ENCODE measurements around the gene SAMM50. TPM values are rescaled to one million over a fixed set of nuclear protein-coding genes. Genes with fewer than 3 reads are reported as not detected.

Gene SAMM50
- total RNA-seq, 1 experiment from 2014 or later = 55.3 TPM

GRCh38 chr22:43993072-43993760 lies 38.0 kb downstream of the SAMM50 start:
- H3K4me1 Mint-ChIP-seq (ENCODE audit: low read depth, unreplicated experiment) = no peaks in the 10 kb centered on the region
- H3K27me3 Mint-ChIP-seq (ENCODE audit: unreplicated experiment) = no peaks in the 10 kb centered on the region
- BruUV-seq (replicated peaks) = no TSS peak
- peaks cover 42% of the 10 kb centered on the region for H3K36me3 Mint-ChIP-seq (ENCODE audit: insufficient read depth, unreplicated experiment)
- DNase-seq = peak; percentile 53
- CTCF ChIA-PET = interaction anchor here (0.6 to 1.7 kb wide), 11 partner anchors 11 to 692 kb away, joined by 3 to 56 read pairs (median 5); no protein-coding TSS in a partner anchor
- intact Hi-C loops (cut with micrococcal nuclease; ENCODE audit: unreplicated experiment) = loop anchor here (1.0 kb wide), 1 partner anchor 633 kb away; no protein-coding TSS in a partner anchor
- H3K4me3 Mint-ChIP-seq (ENCODE audit: low read depth, unreplicated experiment) = no peak overlapping the region
- TF ChIP-seq, protein P1, sequence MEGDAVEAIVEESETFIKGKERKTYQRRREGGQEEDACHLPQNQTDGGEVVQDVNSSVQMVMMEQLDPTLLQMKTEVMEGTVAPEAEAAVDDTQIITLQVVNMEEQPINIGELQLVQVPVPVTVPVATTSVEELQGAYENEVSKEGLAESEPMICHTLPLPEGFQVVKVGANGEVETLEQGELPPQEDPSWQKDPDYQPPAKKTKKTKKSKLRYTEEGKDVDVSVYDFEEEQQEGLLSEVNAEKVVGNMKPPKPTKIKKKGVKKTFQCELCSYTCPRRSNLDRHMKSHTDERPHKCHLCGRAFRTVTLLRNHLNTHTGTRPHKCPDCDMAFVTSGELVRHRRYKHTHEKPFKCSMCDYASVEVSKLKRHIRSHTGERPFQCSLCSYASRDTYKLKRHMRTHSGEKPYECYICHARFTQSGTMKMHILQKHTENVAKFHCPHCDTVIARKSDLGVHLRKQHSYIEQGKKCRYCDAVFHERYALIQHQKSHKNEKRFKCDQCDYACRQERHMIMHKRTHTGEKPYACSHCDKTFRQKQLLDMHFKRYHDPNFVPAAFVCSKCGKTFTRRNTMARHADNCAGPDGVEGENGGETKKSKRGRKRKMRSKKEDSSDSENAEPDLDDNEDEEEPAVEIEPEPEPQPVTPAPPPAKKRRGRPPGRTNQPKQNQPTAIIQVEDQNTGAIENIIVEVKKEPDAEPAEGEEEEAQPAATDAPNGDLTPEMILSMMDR (IDR thresholded peaks at IDR 0.05; ENCODE audit: unreplicated experiment) = peak; percentile 91
- no peak overlapping the region for H3K27ac Mint-ChIP-seq (ENCODE audit: unreplicated experiment)
- H3K9me3 Mint-ChIP-seq (ENCODE audit: low read depth, unreplicated experiment) = no peaks in the 10 kb centered on the region

DNA sequence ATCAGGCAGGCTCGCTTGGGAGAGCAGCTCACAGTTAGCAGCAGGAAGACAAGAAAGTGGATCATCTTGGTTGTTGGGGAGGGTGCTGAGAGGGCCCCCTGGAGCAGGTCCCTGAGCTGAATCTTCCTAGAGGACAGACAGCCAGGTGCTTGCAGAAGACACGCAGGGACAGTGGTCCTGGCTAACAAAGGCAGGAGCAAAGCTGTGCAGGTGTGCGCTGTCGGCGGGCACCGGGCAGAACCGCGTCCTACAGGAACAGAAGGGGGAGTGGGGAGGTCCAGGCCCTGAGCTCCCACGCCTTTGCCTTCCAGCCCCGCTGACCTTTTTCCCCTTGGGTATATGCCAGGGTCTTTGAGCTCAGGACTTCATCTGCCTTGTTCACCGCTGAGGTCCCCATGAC lies 38.8 kb downstream of the SAMM50 start:
- TF ChIP-seq, protein P1 (IDR thresholded peaks at IDR 0.05; ENCODE audit: unreplicated experiment) = no peak
- Mint-ChIP-seq H3K4me3 (ENCODE audit: low read depth, unreplicated experiment) (no peak overlapping the region), H3K9me3 (ENCODE audit: low read depth, unreplicated experiment) (no peaks in the 10 kb centered on the region), H3K4me1 (ENCODE audit: low read depth, unreplicated experiment) (no peaks in the 10 kb centered on the region), H3K27ac (ENCODE audit: unreplicated experiment) (no peak overlapping the region), H3K36me3 (ENCODE audit: insufficient read depth, unreplicated experiment) (peaks cover 42% of the 10 kb centered on the region), H3K27me3 (ENCODE audit: unreplicated experiment) (no peaks in the 10 kb centered on the region)
- no TSS peak for BruUV-seq (replicated peaks)
- DNase-seq = no peak
- CTCF ChIA-PET = interaction anchor here (1.2 to 1.6 kb wide), 5 partner anchors 19 to 633 kb away, joined by 3 to 23 read pairs (median 6); no protein-coding TSS in a partner anchor
- intact Hi-C loops (cut with micrococcal nuclease; ENCODE audit: unreplicated experiment) = no loop called here

GRCh38 chr22:43994416-43994815 lies 39.2 kb downstream of the SAMM50 start:
- Mint-ChIP-seq H3K4me3 (ENCODE audit: low read depth, unreplicated experiment) (no peak overlapping the region), H3K27ac (ENCODE audit: unreplicated experiment) (no peak overlapping the region), H3K27me3 (ENCODE audit: unreplicated experiment) (no peaks in the 10 kb centered on the region), H3K4me1 (ENCODE audit: low read depth, unreplicated experiment) (no peaks in the 10 kb centered on the region), H3K9me3 (ENCODE audit: low read depth, unreplicated experiment) (no peaks in the 10 kb centered on the region), H3K36me3 (ENCODE audit: insufficient read depth, unreplicated experiment) (peaks cover 40% of the 10 kb centered on the region)
- BruUV-seq (replicated peaks) = no TSS peak
- CTCF ChIA-PET = interaction anchor here (1.5 kb wide), 1 partner anchor 92 kb away, joined by 3 read pairs; no protein-coding TSS in a partner anchor
- TF ChIP-seq, protein P1 (IDR thresholded peaks at IDR 0.05; ENCODE audit: unreplicated experiment) = no peak
- intact Hi-C loops (cut with micrococcal nuclease; ENCODE audit: unreplicated experiment) = no loop called here
- DNase-seq = no peak

DNA sequence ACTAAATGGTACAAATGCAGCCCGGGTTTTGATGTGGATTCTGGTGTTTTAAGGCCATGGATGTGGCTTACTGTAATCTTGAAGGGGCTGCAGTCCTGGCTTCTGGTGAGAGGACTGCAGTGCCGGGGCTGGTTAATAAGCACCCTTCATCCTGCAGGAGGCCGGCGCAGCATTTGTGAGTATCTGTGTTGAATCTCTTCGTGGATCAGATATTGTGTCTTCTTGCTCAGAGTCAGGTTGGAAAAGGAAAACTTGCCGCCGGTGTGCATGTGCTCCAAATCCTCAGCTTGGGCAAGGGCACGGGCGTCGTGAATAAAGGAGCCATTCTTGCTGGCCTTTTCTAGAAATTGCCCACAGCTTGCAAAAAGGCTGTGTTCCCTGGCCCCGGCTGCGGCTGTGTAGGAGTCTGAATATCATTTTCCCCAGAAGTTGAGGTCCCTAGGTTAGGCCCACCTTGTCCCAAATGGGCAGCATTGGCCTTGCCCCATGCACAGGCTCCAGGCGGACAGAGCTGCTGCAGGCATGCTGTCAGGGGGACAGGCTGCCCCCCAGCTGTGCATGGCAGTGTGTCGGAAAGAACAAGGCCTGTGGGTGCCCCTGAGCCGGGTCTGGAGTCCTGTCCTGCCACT lies 39.9 kb downstream of the SAMM50 start:
- no peak overlapping the region for H3K4me3 Mint-ChIP-seq (ENCODE audit: low read depth, unreplicated experiment)
- intact Hi-C loops (cut with micrococcal nuclease; ENCODE audit: unreplicated experiment) = no loop called here
- no peak for DNase-seq
- no peaks in the 10 kb centered on the region for H3K27me3 Mint-ChIP-seq (ENCODE audit: unreplicated experiment)
- CTCF ChIA-PET = interaction anchor here (1.5 kb wide), 1 partner anchor 91 kb away, joined by 3 read pairs; no protein-coding TSS in a partner anchor
- TF ChIP-seq, protein P1 (IDR thresholded peaks at IDR 0.05; ENCODE audit: unreplicated experiment) = no peak
- H3K4me1 Mint-ChIP-seq (ENCODE audit: low read depth, unreplicated experiment) = no peaks in the 10 kb centered on the region
- H3K27ac Mint-ChIP-seq (ENCODE audit: unreplicated experiment) = no peak overlapping the region
- no TSS peak for BruUV-seq (replicated peaks)
- H3K9me3 Mint-ChIP-seq (ENCODE audit: low read depth, unreplicated experiment) = no peaks in the 10 kb centered on the region
- peaks cover 33% of the 10 kb centered on the region for H3K36me3 Mint-ChIP-seq (ENCODE audit: insufficient read depth, unreplicated experiment)
